ENCODE data around the gene KRT76.

GRCh38 chr12:52740584-52740983 lies 36.6 kb downstream of the KRT76 start:
- TF ChIP-seq CTCF (IDR thresholded peaks at IDR 0.05) (no peak), CHD2 (IDR thresholded peaks at IDR 0.05; ENCODE audit: low read length, partially characterized antibody) (no peak), TAF1 (IDR thresholded peaks at IDR 0.05; ENCODE audit: borderline replicate concordance, low read depth, low read length) (no peak), RFX5 (IDR thresholded peaks at IDR 0.05; ENCODE audit: low read length) (no peak), POLR2AphosphoS5 (IDR thresholded peaks at IDR 0.05; ENCODE audit: low read depth, low read length) (no peak), EP300 (IDR thresholded peaks at IDR 0.05; ENCODE audit: borderline replicate concordance in 1 of 2, low read depth in 1 of 2, low read length in 1 of 2) (no peak), SMC3 (IDR thresholded peaks at IDR 0.05; ENCODE audit: low read depth, low read length) (no peak), EZH2phosphoT487 (IDR thresholded peaks at IDR 0.05; ENCODE audit: borderline replicate concordance, low read depth) (no peak), PBX3 (IDR thresholded peaks at IDR 0.05) (no peak), ELF1 (IDR thresholded peaks at IDR 0.05) (no peak)
- TF ChIP-seq, protein P1, sequence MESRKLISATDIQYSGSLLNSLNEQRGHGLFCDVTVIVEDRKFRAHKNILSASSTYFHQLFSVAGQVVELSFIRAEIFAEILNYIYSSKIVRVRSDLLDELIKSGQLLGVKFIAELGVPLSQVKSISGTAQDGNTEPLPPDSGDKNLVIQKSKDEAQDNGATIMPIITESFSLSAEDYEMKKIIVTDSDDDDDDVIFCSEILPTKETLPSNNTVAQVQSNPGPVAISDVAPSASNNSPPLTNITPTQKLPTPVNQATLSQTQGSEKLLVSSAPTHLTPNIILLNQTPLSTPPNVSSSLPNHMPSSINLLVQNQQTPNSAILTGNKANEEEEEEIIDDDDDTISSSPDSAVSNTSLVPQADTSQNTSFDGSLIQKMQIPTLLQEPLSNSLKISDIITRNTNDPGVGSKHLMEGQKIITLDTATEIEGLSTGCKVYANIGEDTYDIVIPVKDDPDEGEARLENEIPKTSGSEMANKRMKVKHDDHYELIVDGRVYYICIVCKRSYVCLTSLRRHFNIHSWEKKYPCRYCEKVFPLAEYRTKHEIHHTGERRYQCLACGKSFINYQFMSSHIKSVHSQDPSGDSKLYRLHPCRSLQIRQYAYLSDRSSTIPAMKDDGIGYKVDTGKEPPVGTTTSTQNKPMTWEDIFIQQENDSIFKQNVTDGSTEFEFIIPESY (IDR thresholded peaks at IDR 0.05; ENCODE audit: borderline replicate concordance, low read depth) = no peak
- TF ChIP-seq, protein P2, sequence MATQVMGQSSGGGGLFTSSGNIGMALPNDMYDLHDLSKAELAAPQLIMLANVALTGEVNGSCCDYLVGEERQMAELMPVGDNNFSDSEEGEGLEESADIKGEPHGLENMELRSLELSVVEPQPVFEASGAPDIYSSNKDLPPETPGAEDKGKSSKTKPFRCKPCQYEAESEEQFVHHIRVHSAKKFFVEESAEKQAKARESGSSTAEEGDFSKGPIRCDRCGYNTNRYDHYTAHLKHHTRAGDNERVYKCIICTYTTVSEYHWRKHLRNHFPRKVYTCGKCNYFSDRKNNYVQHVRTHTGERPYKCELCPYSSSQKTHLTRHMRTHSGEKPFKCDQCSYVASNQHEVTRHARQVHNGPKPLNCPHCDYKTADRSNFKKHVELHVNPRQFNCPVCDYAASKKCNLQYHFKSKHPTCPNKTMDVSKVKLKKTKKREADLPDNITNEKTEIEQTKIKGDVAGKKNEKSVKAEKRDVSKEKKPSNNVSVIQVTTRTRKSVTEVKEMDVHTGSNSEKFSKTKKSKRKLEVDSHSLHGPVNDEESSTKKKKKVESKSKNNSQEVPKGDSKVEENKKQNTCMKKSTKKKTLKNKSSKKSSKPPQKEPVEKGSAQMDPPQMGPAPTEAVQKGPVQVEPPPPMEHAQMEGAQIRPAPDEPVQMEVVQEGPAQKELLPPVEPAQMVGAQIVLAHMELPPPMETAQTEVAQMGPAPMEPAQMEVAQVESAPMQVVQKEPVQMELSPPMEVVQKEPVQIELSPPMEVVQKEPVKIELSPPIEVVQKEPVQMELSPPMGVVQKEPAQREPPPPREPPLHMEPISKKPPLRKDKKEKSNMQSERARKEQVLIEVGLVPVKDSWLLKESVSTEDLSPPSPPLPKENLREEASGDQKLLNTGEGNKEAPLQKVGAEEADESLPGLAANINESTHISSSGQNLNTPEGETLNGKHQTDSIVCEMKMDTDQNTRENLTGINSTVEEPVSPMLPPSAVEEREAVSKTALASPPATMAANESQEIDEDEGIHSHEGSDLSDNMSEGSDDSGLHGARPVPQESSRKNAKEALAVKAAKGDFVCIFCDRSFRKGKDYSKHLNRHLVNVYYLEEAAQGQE (IDR thresholded peaks at IDR 0.05; ENCODE audit: low read depth, low read length) = no peak

Data from SK-N-SH (cell line).